GM15510 (cell line): ENCODE measurements around the gene UTP14C.

Experiments
- POLR2A ChIP-seq: IDR thresholded peaks from 3 replicates; pipeline ENCODE4 v1.6.1; 2011; ENCODE audit warnings: borderline replicate concordance; ENCODE audit not compliant: insufficient read length; ENCODE audit errors: extremely low read depth

Gene UTP14C

GRCh38 chr13:52067237-52067636 is 42.7 kb downstream of the UTP14C start:
- TF ChIP-seq POLR2A: no peak

- TF ChIP-seq POLR2A: no peak
Observed at GRCh38 chr13:52070929-52071523, 46.5 kb downstream of the UTP14C start.
